NCI-H526 (cell line): ENCODE data around the gene SVOPL.

Experiments used
- DNase-seq, 2 experiments: peaks; one replicate each; lab custom pipeline; 2025; lab: John Stamatoyannopoulos, UW

SVOPL gene

DNA sequence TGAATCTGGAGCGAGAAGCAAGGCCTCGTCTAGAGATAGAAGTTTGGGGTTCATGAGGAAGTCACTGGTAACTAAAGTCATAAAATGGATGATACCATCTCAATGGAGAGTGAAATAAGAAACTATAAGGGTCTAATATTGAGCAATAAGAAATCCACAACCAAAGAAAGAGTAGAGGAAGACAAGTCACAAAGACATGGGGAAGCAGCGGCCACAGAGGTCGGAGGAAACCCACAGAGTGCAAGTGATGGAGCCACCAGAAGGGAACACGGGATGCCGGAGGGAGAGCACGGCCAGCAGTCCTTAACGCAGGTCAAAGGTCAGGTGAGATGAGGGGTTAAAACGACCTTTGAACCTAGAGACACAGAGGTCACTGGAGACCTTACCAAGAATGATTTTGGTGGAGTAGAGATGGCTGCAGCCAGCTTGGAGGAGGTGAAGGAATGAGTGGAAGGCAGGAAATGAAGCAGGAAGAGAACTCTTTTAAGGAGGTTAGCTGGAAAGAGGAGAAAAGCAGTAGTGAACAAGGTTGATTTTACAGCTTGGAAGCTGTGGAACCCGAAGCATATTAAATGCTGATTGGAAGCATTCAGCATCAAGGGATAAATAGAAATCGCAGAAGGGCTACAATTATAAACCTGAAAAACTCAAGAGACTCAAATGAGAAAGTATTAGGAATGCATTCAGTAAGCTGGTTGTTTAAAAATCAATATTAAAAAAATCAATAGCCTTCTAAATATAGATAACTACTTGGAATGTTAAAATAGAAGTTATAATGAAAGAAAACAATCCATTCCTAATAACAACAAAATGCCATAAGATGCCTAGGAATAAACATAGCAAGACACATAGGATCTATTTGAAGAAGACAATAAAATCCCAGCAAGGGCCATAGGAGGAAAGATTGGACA is 93.7 kb downstream of the SVOPL start:
- no peak for DNase-seq

DNA sequence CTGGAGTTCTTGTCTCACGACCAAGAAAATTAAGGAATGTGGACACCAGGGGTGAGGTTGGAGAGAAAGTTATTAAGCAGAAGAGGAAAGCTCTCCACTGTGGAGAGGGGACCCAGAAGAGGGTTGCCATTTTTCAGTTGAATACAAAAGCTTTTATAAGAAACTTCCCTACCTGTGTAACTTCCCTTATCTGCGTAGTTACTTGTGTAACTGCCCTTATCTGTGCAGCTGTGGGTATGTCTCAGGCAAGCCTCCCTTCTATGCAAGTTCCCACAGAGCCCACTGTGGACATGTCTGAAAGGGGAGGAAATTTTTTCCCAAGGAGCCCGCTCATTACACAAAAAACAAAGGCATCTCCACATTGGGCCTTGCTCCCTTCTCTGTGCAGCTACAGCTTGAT is 94.9 kb downstream of the SVOPL start:
- DNase-seq, result no peak

- no peak for DNase-seq
These were observed 97.4 kb downstream of the SVOPL start for GRCh38 chr7:138603549-138604318.

DNA sequence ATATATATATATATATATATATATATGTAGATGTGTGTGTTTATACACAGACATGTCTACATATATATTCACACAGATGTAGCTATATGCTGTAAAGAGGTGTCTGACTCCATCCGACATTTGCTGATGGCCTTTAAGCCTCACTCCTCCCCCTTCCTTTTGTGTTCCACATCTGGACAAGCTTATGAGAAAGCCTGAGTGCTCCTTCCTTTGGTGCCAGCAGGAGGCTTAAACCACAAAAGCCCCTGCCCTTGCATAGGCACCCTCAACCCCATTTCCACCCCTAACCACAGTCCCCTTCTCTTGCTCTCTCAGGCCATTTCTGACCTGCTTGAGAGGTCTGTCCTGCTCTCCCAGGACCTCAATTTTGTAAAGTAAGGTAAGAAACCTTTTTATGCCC is 98.7 kb downstream of the SVOPL start:
- DNase-seq, result no peak

GRCh38 chr7:138595454-138595853 is 105.7 kb downstream of the SVOPL start:
- DNase-seq, result no peak

GRCh38 chr7:138590154-138590553 is 111.0 kb downstream of the SVOPL start:
- DNase-seq, result no peak

- DNase-seq, result no peak
These were observed 112.2 kb downstream of the SVOPL start for GRCh38 chr7:138588986-138589385.

DNA sequence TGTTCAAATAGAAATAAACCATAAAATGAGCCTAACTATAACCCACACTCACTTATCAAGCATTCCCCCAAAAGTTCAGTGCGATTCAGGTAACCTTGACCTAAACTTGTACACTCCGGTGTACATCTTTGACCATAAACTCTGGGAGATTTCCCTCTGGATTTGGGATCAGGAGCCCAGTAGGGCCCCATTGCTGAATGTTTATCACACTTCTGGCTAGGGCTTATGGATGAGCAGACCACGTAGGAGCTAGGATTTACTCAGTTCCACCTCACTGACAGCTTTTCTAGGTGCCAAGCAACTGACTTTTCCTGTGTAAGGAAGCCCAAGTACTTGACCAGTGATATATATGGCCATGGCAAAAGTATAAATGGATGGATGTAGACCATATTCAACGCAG is 113.7 kb downstream of the SVOPL start:
- no peak for DNase-seq

DNA sequence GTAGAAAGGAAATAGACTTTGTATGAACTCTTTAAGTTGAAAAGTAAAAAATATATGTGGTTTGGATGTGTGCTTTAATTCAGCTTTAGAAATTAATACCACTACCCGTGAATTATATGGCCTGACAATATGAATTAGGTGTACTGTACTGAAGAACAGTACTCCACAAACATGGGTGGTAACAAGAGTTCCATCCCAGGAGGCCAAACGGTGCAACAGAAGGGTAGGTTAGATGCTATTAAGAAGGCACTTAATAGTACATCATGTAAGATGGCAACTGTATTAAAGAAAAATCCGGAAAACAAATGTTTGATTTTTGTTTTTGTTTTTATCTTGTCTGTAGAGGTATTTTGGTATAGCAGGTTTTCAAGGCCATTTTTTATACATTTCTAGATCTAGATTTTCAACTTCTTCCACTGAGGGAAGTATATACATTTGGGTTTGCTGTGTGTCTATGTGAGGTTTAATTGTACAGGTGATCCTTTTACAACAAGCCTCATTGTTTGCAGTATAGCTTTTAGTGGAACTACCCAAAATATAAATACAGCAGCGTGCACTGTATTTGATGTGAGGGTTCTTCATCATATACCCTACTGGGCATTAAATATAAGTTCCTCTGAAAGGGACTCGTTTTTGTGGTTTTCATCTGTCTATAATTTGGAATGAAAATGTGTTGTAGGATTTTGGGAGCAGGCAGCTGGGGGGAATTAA is 115.7 kb downstream of the SVOPL start:
- no peak for DNase-seq

GRCh38 chr7:138584696-138585095 is 116.5 kb downstream of the SVOPL start:
- DNase-seq, result no peak

GRCh38 chr7:138584283-138584682 is 116.9 kb downstream of the SVOPL start:
- no peak for DNase-seq

GRCh38 chr7:138581065-138581464 is 120.1 kb downstream of the SVOPL start:
- DNase-seq, result no peak

DNA sequence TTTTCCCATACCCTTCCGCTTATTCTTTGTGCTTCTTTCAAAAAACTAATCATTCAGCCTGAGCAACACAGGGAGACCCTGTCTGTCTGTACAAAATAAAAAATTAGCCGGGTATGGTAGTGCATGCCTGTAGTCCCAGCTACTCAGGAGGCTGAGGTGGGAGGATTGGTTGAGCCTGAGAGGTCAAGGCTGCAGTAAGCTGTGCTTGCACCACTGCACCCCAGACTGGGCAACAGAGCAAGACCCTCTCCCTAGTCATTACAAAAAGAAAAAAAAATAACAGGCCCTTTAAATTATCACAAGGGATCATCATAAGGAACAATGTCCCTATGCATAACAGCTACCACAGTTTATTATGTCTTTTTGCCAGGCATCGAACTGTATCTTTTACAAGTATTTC is 121.5 kb downstream of the SVOPL start:
- no peak for DNase-seq

- DNase-seq, result no peak
These were observed 122.0 kb downstream of the SVOPL start for GRCh38 chr7:138579136-138579535.

GRCh38 chr7:138575897-138576428 is 125.2 kb downstream of the SVOPL start:
- no peak for DNase-seq

- no peak for DNase-seq
These were observed 127.4 kb downstream of the SVOPL start for GRCh38 chr7:138573741-138574140.

DNA sequence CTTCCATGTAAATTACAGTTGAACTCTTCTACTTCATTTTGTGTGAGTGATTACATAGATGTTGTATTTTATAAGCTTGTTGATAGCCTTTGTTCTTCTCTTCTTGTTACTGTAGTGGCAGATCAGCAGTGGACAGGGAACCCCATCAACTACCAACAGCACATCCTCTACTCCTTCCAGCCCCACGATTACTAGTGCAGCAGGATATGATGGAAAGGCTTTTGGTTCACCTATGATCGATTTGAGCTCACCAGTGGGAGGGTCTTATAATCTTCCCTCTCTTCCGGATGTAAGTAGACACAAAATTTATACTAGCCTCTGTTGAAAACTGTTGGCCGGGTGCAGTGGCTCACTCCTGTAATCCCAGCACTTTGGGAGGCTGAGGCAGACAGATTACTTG is 130.4 kb downstream of the SVOPL start:
- no peak for DNase-seq

- DNase-seq, result no peak
These were observed 131.7 kb downstream of the SVOPL start for GRCh38 chr7:138569418-138569817.

- DNase-seq, result no peak
These were observed 132.5 kb downstream of the SVOPL start for GRCh38 chr7:138568655-138569054.

DNA sequence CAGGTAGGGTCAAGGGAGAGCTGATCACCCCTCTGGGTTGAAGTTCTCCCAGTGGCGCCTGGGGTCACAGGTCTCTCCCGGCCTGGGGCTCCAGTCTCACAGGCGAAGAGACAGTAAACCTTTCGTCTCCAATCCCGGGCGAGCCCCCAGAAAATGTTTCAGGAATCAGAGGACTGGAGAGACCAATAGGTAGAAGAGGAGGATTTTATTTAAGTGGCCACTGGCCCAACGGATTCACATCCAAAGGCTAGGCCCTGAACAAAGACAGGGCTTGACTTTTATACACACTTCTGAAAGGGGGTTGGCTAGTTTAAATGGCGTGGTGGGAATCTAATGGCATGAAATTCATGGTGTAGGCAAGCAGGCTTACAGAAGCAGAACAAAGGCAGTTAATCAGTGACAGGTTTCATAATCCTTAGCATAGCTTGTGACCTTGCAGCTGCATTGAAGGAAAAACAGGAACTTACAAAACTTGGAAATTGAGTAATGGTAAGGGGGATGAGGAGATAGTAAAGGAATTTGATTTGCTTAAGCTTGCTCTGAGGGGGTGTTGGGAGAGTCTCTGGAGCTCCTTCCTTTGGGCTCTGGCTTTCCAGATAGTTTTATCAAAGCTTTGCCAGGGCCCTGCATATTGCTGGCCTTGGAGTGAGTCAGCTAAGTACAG is 135.6 kb downstream of the SVOPL start:
- no peak for DNase-seq

DNA sequence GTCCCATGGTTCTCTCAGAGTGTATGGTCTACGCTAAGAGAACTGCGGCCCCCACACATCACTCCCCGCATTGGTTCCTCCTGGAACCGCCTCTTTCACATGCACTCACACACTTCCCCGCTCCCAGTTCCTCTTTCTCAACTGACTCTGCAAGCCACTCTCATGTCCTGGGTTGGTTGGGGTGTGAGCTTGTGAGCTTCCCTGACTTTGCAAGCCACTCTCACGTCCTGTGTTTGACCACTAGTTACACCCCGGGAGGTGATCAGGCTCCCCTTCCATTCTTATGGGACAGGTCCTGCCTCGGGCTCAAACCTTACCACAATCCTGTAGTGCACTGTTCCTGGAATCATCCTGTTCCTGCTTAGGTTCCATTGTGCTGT is 136.1 kb downstream of the SVOPL start:
- no peak for DNase-seq

GRCh38 chr7:138564365-138564764 is 136.8 kb downstream of the SVOPL start:
- DNase-seq, result no peak
